GM10266 (cell line): ENCODE results near the gene TDRD12.

Source experiments
- DNase-seq: peaks from one replicate; pipeline ENCODE4 v3.0.0; 2012; ENCODE audit errors: extremely low spot score
- CTCF ChIP-seq: IDR thresholded peaks from 2 replicates; pipeline ENCODE4 v1.5.1; 2012; ENCODE audit warnings: mild to moderate bottlenecking, low read depth; ENCODE audit not compliant: control insufficient read depth, insufficient read depth; ENCODE audit errors: missing control alignments

TDRD12 gene

DNA sequence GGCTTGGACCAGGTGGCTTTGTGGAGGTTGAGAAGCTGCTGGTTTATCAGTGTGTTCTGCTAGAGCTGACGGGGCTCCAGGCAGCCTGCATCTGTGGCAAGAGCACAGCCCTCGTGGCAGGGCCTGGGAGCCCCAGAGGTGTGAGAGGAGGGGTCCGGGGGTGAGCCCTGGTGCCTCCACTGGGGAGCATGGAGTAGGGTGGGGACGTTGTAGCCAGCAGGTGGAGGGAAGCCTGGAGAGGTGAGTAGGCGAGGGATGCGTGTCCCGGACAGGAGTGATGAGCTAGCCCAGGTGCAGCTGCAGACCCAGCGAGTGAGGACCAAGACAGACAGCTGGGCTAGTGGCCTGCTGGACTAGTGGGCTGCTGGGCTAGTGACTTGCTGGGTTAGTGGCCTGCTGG is 99.0 kb downstream of the TDRD12 start:
- DNase-seq, result no peak
- no peak for TF ChIP-seq CTCF

DNA sequence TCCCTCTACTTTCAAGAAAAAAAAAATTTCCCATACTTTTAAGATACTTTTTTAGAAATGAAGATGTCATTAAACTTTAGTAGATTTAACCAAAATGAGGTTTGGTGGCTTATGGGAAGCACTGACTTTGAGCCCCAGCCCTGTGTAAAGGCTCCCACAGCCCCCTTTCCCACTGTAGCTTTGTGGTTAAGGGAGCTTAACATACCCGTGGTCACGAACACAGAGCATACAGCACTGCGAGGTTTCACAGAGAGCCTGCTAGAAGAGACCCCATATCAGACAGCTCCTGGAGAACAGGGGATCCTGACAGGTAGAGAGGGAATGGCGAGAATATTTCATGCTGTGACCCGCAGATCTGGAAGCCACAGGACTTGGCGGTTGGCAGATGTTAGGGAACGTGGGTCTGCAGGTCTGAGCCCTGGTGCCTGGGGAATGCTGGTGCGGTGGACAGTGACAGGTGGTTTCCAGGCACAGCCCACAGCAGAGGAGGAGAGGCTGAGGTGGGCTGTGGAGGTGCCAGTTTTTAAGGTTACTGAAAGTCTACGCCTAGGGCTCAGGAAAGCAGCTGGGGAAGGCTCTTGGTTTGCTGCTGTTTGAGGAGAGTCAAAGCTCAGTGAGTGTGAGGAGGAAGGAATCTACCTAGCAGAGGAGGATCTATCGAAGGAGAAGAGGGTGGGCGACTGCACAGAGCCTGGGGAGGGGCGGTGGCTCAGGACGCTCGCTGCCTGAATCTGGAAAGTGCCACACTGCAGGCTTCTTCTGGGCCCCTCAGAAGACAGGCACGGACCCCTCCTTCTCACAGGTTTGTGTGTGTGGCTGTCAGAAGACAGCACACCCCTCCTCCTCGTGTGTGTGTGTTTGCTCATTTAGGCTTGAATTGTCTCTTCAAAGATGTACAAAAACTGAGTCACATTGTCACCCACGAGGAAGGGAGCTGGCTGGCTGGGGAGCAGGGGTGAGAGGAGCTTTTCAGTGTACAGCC is 100.1 kb downstream of the TDRD12 start:
- DNase-seq, result no peak
- no peak for TF ChIP-seq CTCF

DNA sequence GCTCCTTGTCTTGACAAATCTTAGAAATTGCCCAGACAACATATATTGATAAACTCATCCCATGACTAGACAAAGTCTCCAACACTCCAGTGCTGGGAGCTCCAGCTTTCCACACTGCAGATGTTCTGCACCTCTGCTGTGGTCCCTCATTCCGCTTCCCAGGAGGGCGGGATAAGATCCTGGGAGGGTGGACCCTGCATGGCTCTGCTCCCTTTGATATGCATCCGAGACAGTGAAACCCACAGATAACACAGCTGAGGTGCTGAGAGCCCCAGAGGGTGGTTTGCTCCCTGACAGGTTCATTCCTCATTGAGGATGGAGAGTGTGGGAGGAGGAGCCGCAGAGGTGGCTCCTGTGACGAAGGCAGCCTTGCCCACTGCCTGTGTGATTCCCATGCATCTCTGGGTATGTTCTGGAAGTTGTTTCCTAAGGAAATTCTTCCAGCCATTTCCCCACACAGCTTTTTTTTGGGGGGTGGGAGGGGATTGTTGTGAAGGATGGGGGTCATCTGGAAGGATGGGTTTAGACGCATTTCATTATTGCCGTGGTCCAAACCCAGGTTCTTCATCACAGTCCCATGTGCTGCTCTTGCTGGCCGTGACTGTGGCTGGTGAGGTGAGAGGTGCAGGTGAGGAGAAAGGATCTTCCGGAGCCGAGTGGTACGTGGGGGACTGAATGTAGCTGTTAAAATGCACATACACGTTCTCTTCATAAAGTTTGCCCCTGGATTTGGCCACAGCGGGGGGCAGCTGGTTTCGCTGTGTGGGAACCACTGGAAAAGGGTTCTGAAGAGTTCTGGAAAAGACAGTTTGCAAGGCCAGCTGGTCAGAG is 103.6 kb downstream of the TDRD12 start:
- no peak for DNase-seq
- TF ChIP-seq CTCF, result no peak

- TF ChIP-seq CTCF, result no peak
- DNase-seq, result no peak
These were observed 104.2 kb downstream of the TDRD12 start for GRCh38 chr19:32823747-32824102.

- DNase-seq, result no peak
- TF ChIP-seq CTCF, result no peak
These were observed 104.7 kb downstream of the TDRD12 start for GRCh38 chr19:32824191-32824751.

DNA sequence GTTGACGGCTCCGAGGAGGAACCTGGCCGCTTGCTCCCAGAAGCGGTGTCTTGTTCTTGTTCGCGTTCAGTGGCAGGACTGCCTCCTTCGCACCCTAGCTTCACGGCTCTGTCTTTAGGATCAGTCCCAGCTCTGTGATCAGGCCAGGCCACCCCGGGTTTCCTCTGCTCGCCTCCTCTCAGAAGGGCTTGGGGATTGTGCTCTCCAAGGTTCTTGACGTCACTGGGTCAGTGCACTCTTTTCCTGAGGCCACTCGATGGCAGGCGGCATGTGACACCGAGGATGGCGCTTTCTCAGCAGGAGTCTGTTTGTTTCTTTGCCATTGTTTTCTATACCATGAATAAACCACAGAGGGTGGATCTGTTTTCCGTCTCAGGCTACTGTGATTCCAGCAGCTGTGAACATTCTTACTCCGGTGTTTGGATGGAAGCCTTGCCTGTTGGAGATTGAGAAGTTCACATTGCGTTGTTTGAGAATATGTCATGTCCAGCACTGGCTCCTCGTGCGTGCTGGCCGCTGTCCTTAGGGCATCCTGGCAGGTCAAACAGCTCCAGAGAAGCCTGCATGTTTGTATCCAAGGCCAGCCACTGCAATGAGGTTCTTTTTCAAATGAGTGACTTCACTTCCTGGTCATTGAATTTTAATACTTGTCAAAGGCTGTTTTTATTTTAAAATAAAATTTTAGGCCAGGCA is 105.5 kb downstream of the TDRD12 start:
- TF ChIP-seq CTCF, result no peak
- no peak for DNase-seq
